Neural progenitor cell (in vitro differentiated cells): ENCODE results near the gene MIPEP. TPM values are rescaled to one million over a fixed set of nuclear protein-coding genes. Genes with fewer than 3 reads are reported as not detected.

Experiments used
- DNase-seq: peaks from one replicate; pipeline ENCODE4 v3.0.0-alpha.2; 2016; ENCODE audit warnings: low spot score
- H2AFZ ChIP-seq: fragments of 200-600 bp; sonication (generic); replicated peaks from 2 replicates; pipeline ENCODE4 v1.6.1; 2016; ENCODE audit warnings: antibody characterized with exemption
- H3F3A ChIP-seq: fragments of 200-600 bp; sonication (generic); 2 replicates; pipeline ENCODE4 v1.6.1; 2016; ENCODE audit warnings: antibody characterized with exemption, low read depth
- H3K27ac ChIP-seq: fragments of 200-600 bp; sonication (generic); 2 replicates; pipeline ENCODE4 v1.5.1; 2016; ENCODE audit warnings: mild to moderate bottlenecking
- H3K27me3 ChIP-seq: fragments of 200-600 bp; sonication (generic); 2 replicates; pipeline ENCODE4 v1.6.1; 2016; ENCODE audit warnings: mild to moderate bottlenecking, moderate library complexity
- H3K36me3 ChIP-seq: fragments of 200-600 bp; sonication (generic); 2 replicates; pipeline ENCODE4 v1.5.1; 2016
- H3K4me1 ChIP-seq: fragments of 200-600 bp; sonication (generic); 2 replicates; pipeline ENCODE4 v1.6.1; 2016; ENCODE audit warnings: mixed run types
- H3K4me2 ChIP-seq: fragments of 200-600 bp; sonication (generic); 2 replicates; pipeline ENCODE4 v1.6.1; 2016
- H3K4me3 ChIP-seq: fragments of 200-600 bp; sonication (generic); 2 replicates; pipeline ENCODE4 v1.5.1; 2016
- H3K79me2 ChIP-seq: fragments of 200-600 bp; sonication (generic); 2 replicates; pipeline ENCODE4 v1.6.1; 2016; ENCODE audit warnings: low read depth
- H3K9ac ChIP-seq: fragments of 200-600 bp; sonication (generic); 2 replicates; pipeline ENCODE4 v1.6.1; 2016
- H3K9me3 ChIP-seq: fragments of 200-600 bp; sonication (generic); 2 replicates; pipeline ENCODE4 v1.5.1; 2016; ENCODE audit warnings: low read depth
- H4K20me1 ChIP-seq: fragments of 200-600 bp; sonication (generic); 2 replicates; pipeline ENCODE4 v1.6.1; 2016; ENCODE audit warnings: low read depth
- H3K27ac Mint-ChIP-seq: 3 replicates; pipeline ENCODE4 v1.8.0; 2021; ENCODE audit warnings: mixed read lengths
- H3K27me3 Mint-ChIP-seq: 2 replicates; pipeline ENCODE4 v1.8.0; 2022; ENCODE audit warnings: low read depth, mild to moderate bottlenecking, inconsistent platforms, moderate library complexity, mixed read lengths; ENCODE audit not compliant: insufficient read depth
- H3K36me3 Mint-ChIP-seq: 3 replicates; pipeline ENCODE4 v1.8.0; 2021; ENCODE audit warnings: mixed read lengths
- H3K4me1 Mint-ChIP-seq: 3 replicates; pipeline ENCODE4 v1.8.0; 2021; ENCODE audit warnings: mixed read lengths
- H3K4me3 Mint-ChIP-seq: 3 replicates; pipeline ENCODE4 v1.8.0; 2021; ENCODE audit warnings: mild to moderate bottlenecking, moderate library complexity, mixed read lengths
- H3K9me3 Mint-ChIP-seq: 3 replicates; pipeline ENCODE4 v1.8.0; 2020; ENCODE audit warnings: mixed read lengths
- EZH2 ChIP-seq: fragments of 200-600 bp; sonication (generic); IDR thresholded peaks from 2 replicates; pipeline ENCODE4 v1.6.1; 2017; ENCODE audit warnings: antibody characterized with exemption, mild to moderate bottlenecking, moderate library complexity
- EZH2phosphoT487 ChIP-seq: fragments of 200-600 bp; sonication (generic); IDR thresholded peaks from 2 replicates; pipeline ENCODE4 v1.6.1; 2017; ENCODE audit warnings: antibody characterized with exemption
- total RNA-seq: library from RNA; depleted of rRNA; stranded (reverse); fragments of >200 nt; gene quantifications from 2 replicates; pipeline ENCODE4 v1.2.3, GENCODE V29; 2015; ENCODE audit warnings: low replicate concordance
- TF ChIP-seq, protein P1 (sequence below): fragments of 200-600 bp; sonication (generic); IDR thresholded peaks from 2 replicates; pipeline ENCODE4 v1.5.1; 2017; ENCODE audit warnings: antibody characterized with exemption, mild to moderate bottlenecking

The MIPEP gene
- total RNA-seq, 1 donor from 2014 or later, result 22.8 TPM

DNA sequence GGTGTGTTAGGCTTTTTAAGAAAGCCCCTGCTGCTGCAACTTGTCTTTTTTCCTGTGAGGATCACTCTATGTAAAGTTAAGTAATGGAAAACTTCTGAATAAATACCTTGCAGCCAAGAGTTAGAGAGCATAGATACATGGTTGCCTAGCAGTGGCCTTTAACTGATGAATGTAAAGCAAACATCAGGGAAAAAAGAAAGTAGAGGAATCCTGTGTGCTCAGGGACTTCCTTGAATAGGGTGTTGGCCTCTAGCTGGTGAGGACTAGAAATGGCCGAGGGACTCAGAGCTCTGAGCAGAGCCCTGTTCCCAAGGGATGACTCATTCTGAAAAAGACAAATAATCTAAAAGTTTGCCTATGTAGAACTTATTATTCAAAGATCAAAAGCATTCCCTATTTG, 135.7 kb downstream of the MIPEP start:
- TF ChIP-seq, protein P1, sequence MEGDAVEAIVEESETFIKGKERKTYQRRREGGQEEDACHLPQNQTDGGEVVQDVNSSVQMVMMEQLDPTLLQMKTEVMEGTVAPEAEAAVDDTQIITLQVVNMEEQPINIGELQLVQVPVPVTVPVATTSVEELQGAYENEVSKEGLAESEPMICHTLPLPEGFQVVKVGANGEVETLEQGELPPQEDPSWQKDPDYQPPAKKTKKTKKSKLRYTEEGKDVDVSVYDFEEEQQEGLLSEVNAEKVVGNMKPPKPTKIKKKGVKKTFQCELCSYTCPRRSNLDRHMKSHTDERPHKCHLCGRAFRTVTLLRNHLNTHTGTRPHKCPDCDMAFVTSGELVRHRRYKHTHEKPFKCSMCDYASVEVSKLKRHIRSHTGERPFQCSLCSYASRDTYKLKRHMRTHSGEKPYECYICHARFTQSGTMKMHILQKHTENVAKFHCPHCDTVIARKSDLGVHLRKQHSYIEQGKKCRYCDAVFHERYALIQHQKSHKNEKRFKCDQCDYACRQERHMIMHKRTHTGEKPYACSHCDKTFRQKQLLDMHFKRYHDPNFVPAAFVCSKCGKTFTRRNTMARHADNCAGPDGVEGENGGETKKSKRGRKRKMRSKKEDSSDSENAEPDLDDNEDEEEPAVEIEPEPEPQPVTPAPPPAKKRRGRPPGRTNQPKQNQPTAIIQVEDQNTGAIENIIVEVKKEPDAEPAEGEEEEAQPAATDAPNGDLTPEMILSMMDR, result no peak
- TF ChIP-seq EZH2phosphoT487 (no peak), EZH2 (no peak)
- H3K4me3 ChIP-seq, result no peak overlapping the region
- Mint-ChIP-seq H3K27ac (peak overlapping the region; percentile 62), H3K36me3 (no peaks in the 10 kb centered on the region), H3K9me3 (no peaks in the 10 kb centered on the region), H3K27me3 (peaks cover 2% of the 10 kb centered on the region), H3K4me3 (no peak overlapping the region), H3K4me1 (peaks cover 37% of the 10 kb centered on the region)
- no peak for DNase-seq
- H3K27me3 ChIP-seq, result no peaks in the 10 kb centered on the region
- H3K79me2 ChIP-seq, result no peaks in the 10 kb centered on the region
- peaks cover 22% of the 10 kb centered on the region for H3K4me1 ChIP-seq
- no peaks in the 10 kb centered on the region for H3F3A ChIP-seq
- no peaks in the 10 kb centered on the region for H3K9me3 ChIP-seq
- no peak overlapping the region for H3K9ac ChIP-seq
- peak overlapping the region; percentile 8 for H3K4me2 ChIP-seq
- no peaks in the 10 kb centered on the region for H3K36me3 ChIP-seq
- H3K27ac ChIP-seq, result no peak overlapping the region
- peak overlapping the region; percentile 57 for H2AFZ ChIP-seq
- no peaks in the 10 kb centered on the region for H4K20me1 ChIP-seq

DNA sequence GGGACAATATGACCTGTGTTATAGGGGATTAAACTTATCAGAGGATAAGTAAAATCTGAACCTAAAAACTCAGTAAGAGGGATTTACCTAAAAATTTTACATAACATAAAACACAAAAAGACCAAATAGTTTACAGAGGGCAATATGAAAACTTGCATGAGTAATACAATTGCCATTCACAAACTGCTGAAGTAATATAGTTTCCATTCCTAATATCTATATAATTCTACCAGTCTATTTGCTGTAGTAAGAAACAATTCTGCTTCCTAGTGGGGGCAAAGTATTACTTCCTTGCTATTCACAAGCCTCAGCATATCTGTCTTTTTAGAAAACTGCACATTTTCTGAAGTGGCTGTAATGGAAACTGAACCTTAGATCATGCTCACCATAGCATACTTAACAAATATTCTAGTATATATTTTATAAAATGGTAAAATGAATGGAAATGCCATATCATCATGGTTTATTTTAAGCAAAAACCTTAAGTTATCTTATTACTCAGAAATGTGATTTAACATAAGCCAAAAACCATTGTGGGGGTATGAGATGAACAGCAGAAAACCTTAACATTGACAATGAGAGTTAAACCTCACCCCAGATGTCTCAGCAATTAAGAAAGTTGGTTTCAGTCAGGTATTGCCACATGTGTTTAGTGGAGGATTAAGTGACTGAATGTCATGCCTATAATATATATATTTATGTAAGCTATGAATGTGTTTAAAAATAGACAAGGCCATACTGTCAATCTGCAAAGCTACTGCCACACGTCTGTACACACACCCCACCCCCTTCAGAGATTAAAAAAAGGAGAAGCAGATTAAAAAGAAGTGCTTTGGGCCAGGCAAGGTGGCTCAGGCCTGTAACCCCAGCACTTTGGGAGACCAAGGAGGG, 136.8 kb downstream of the MIPEP start:
- Histone ChIP-seq H3K27me3 (no peaks in the 10 kb centered on the region), H3K4me2 (no peak overlapping the region), H2AFZ (no peak overlapping the region), H3K27ac (no peak overlapping the region), H3F3A (no peaks in the 10 kb centered on the region), H4K20me1 (no peaks in the 10 kb centered on the region), H3K36me3 (no peaks in the 10 kb centered on the region), H3K9ac (no peak overlapping the region), H3K4me1 (peaks cover 22% of the 10 kb centered on the region), H3K79me2 (no peaks in the 10 kb centered on the region), H3K9me3 (no peaks in the 10 kb centered on the region), H3K4me3 (no peak overlapping the region)
- Mint-ChIP-seq H3K4me1 (peaks cover 38% of the 10 kb centered on the region), H3K9me3 (no peaks in the 10 kb centered on the region), H3K27me3 (peaks cover 2% of the 10 kb centered on the region), H3K36me3 (no peaks in the 10 kb centered on the region), H3K4me3 (no peak overlapping the region), H3K27ac (peak overlapping the region; percentile 38)
- no peak for TF ChIP-seq EZH2
- TF ChIP-seq, protein P1, result no peak
- TF ChIP-seq EZH2phosphoT487, result no peak
- no peak for DNase-seq

DNA sequence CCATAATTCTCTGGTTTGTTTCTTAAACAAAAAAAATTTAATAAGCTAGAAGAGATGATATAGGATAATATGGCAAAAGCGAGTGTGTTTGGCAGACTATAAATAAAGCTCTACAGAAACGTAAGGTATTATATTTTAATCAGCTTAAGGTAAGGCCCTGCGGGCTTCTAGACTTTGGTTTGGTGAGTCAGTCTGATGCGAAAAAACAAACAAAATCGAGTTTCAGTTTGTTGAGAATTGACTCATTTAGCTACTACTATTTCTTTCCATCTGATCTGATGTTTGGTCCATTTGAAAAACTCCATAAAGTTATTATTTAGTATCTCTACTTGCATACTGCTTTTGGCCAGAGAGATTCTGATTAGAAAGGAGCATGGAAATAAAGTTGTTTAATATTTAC, 138.0 kb downstream of the MIPEP start:
- DNase-seq, result no peak
- Mint-ChIP-seq H3K4me1 (peaks cover 40% of the 10 kb centered on the region), H3K4me3 (no peak overlapping the region), H3K27me3 (peaks cover 5% of the 10 kb centered on the region), H3K36me3 (no peaks in the 10 kb centered on the region), H3K27ac (no peak overlapping the region), H3K9me3 (no peaks in the 10 kb centered on the region)
- H3K27ac ChIP-seq, result no peak overlapping the region
- H3K9me3 ChIP-seq, result no peaks in the 10 kb centered on the region
- H3K4me3 ChIP-seq, result no peak overlapping the region
- H3F3A ChIP-seq, result no peaks in the 10 kb centered on the region
- H3K36me3 ChIP-seq, result no peaks in the 10 kb centered on the region
- no peaks in the 10 kb centered on the region for H4K20me1 ChIP-seq
- no peak overlapping the region for H3K4me2 ChIP-seq
- no peak for TF ChIP-seq EZH2phosphoT487
- no peak for TF ChIP-seq EZH2
- TF ChIP-seq, protein P1, result no peak
- H3K9ac ChIP-seq, result no peak overlapping the region
- peaks cover 22% of the 10 kb centered on the region for H3K4me1 ChIP-seq
- no peak overlapping the region for H2AFZ ChIP-seq
- no peaks in the 10 kb centered on the region for H3K79me2 ChIP-seq
- H3K27me3 ChIP-seq, result no peaks in the 10 kb centered on the region
